CD14-positive monocyte (primary cell): Measurements from ENCODE around the gene TMEM187. TPM values are rescaled to one million over a fixed set of nuclear protein-coding genes. Genes with fewer than 3 reads are reported as not detected.
A peak's percentile ranks its signal among the peaks of the same experiment; 100 is the strongest.

Experiments
- DNase-seq, 3 donors: peaks; one replicate each; pipeline ENCODE4 v3.0.0-alpha.2; 2011 to 2022
- H2AFZ ChIP-seq: 2 replicates; pipeline ENCODE4 v1.6.0; 2012; ENCODE audit warnings: mild to moderate bottlenecking, low read depth, low read length, inconsistent platforms; ENCODE audit not compliant: insufficient read depth, poor library complexity, severe bottlenecking
- H3K27ac ChIP-seq, 2 donors: 1 replicate in 1 of 2; 2 replicates in 1 of 2; pipeline ENCODE4 v1.5.1; 2012 to 2013; ENCODE audit warnings: low read length in 2 of 2, control low read depth in 1 of 2, inconsistent platforms in 1 of 2, low read depth in 1 of 2, mild to moderate bottlenecking in 1 of 2
- H3K27me3 ChIP-seq, 2 donors: one replicate each; pipeline versions ENCODE4 v1.6.0 to v1.6.1; 2011 to 2013; ENCODE audit warnings: low read length in 2 of 2; ENCODE audit not compliant: control insufficient read depth in 2 of 2, insufficient read depth in 2 of 2
- H3K36me3 ChIP-seq, 2 donors: replicated peaks in 1 of 2; 1 replicate in 1 of 2; 2 replicates in 1 of 2; pipeline versions ENCODE4 v1.5.1 to v1.6.1; 2012 to 2013; ENCODE audit warnings: low read length in 2 of 2, control low read depth in 1 of 2, inconsistent platforms in 1 of 2, mild to moderate bottlenecking in 1 of 2; ENCODE audit not compliant: insufficient read depth in 2 of 2, control insufficient read depth in 1 of 2
- H3K4me1 ChIP-seq, 2 donors: 1 replicate in 1 of 2; 2 replicates in 1 of 2; pipeline versions ENCODE4 v1.5.1 to v1.6.1; 2012 to 2013; ENCODE audit warnings: low read length in 2 of 2, control low read depth in 1 of 2, inconsistent platforms in 1 of 2, mild to moderate bottlenecking in 1 of 2, moderate library complexity in 1 of 2; ENCODE audit not compliant: insufficient read depth in 2 of 2, control insufficient read depth in 1 of 2
- H3K4me2 ChIP-seq: replicated peaks from 2 replicates; pipeline ENCODE3; 2012; ENCODE audit warnings: low read length, moderate library complexity, mild to moderate bottlenecking; ENCODE audit not compliant: poor library complexity, severe bottlenecking; ENCODE audit errors: extremely low read depth
- H3K4me3 ChIP-seq, 3 experiments: fragments of 200-600 bp in 1 of 3; sonication (generic) in 1 of 3; replicated peaks in 1 of 3; 1 replicate in 2 of 3; 2 replicates in 1 of 3; pipeline ENCODE4 v1.5.1; 2011 to 2013; ENCODE audit warnings: low read length in 3 of 3, mild to moderate bottlenecking in 3 of 3, control low read depth in 2 of 3, low read depth in 2 of 3, inconsistent platforms in 1 of 3, moderate library complexity in 1 of 3
- H3K79me2 ChIP-seq: 2 replicates; pipeline ENCODE4 v1.6.0; 2012; ENCODE audit warnings: mild to moderate bottlenecking, control low read depth, inconsistent platforms, low read length, moderate library complexity; ENCODE audit not compliant: insufficient read depth
- H3K9ac ChIP-seq: 2 replicates; pipeline ENCODE4 v1.6.0; 2017; ENCODE audit warnings: low read length, mild to moderate bottlenecking; ENCODE audit not compliant: insufficient read depth, poor library complexity, severe bottlenecking
- H3K9me3 ChIP-seq, 2 donors: replicated peaks in 1 of 2; 1 replicate in 1 of 2; 2 replicates in 1 of 2; pipeline versions ENCODE4 v1.5.1 to v1.6.1; 2012 to 2013; ENCODE audit warnings: low read length in 2 of 2, control low read depth in 1 of 2; ENCODE audit not compliant: control insufficient read depth in 1 of 2, insufficient read depth in 1 of 2
- H4K20me1 ChIP-seq: 2 replicates; pipeline ENCODE4 v1.6.0; 2012; ENCODE audit warnings: mild to moderate bottlenecking, low read length, control low read depth, moderate library complexity; ENCODE audit not compliant: insufficient read depth
- H3K27ac Mint-ChIP-seq, 7 donors: one replicate each; pipeline ENCODE4 v1.8.0; 2020; ENCODE audit warnings: mild to moderate bottlenecking in 7 of 7, mixed read lengths in 7 of 7, moderate library complexity in 6 of 7, inconsistent platforms in 2 of 7
- H3K27me3 Mint-ChIP-seq, 3 donors: one replicate each; pipeline ENCODE4 v1.8.0; 2021 to 2022; ENCODE audit warnings: low read depth in 3 of 3, mild to moderate bottlenecking in 3 of 3, mixed read lengths in 3 of 3, moderate library complexity in 3 of 3, inconsistent platforms in 1 of 3
- H3K36me3 Mint-ChIP-seq, 2 donors: one replicate each; pipeline ENCODE4 v1.8.0; 2020; ENCODE audit warnings: mixed read lengths in 2 of 2, inconsistent platforms in 1 of 2, mild to moderate bottlenecking in 1 of 2
- H3K4me1 Mint-ChIP-seq: one replicate; pipeline ENCODE4 v1.8.0; 2020; ENCODE audit warnings: mild to moderate bottlenecking, mixed read lengths
- H3K4me3 Mint-ChIP-seq, 2 donors: one replicate each; pipeline ENCODE4 v1.8.0; 2020; ENCODE audit warnings: mild to moderate bottlenecking in 2 of 2, mixed read lengths in 2 of 2, moderate library complexity in 1 of 2
- H3K9me3 Mint-ChIP-seq, 7 donors: one replicate each; pipeline ENCODE4 v1.8.0; 2020 to 2022; ENCODE audit warnings: mixed read lengths in 7 of 7, mild to moderate bottlenecking in 6 of 7, moderate library complexity in 6 of 7, inconsistent platforms in 2 of 7
- WGBS: methylation state at CpG from one replicate; pipeline ENCODE4 v1.1.5; 2013; ENCODE audit warnings: missing lambda C conversion rate; ENCODE audit not compliant: insufficient coverage; 5-methylcytosine and 5-hydroxymethylcytosine counted together
- intact Hi-C, 2 donors: fragments of 100-400 bp; cut with micrococcal nuclease; formaldehyde crosslinking; loops; one replicate each; pipeline versions ENCODE4 v1.15.0 to v1.15.1; 2023
- polyA plus RNA-seq, 3 donors: library from polyadenylated mRNA; depleted of rRNA in 1 of 3; unstranded in 2 of 3; stranded (reverse) in 1 of 3; fragments of 300-500 nt in 2 of 3; fragments of >200 nt in 1 of 3; fragmentation: Illumina TruSeq in 2 of 3; gene quantifications; 1 replicate in 2 of 3; 2 replicates in 1 of 3; pipeline ENCODE4 v1.2.3, GENCODE V29; 2012 to 2021
- TF ChIP-seq, protein P1 (sequence below): fragments of 200-600 bp; IDR thresholded peaks from one replicate; pipeline ENCODE4 v1.8.0; 2022; ENCODE audit warnings: antibody characterized with exemption, mild to moderate bottlenecking

Gene TMEM187
- polyA plus RNA-seq, 3 donors: 2.8 to 10.3 (median 4.9) TPM

DNA sequence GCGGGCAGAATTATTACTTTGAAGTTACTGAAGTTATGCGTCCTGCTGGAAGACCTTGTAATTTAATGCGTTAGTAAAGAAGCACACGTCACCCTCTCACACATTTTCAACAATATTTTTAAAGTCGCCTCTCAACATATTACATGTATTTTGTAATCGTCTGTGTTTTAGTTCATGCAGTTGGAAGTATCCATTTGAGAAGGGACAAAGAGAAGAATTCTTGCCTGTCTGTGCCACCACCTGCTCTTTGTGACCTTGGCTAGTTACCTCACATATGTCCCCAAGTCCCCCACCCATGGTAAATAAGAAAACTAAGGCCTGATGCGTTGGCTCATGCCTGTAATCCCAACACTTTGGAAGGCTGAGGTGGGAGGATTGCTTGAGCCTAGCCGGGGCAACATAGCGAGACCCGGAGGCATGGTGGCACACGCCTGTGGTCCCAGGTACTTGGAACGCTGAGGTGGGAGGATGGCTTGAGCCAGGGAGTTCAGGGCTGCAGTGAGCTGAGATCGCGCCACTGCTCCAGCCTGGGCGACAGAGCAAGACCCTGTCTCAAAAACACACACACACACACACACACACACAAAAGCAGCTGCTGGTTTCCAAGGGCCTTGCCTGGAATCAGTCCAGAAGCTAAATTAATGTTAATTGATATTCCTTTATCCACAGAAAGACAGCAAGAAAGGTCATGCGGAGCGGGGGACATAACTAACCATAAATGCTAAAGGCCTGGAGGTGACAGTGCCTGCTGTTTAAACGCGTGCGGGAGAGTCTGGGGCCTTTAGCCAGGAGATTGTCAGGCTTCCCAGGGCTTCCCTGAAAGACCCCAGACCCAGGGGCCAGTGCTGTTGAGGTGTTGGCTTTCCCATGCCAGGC is 811 bp downstream of the TMEM187 start:
- peak overlapping the region; percentile 82 to 99 (median 93) for H3K27ac Mint-ChIP-seq
- TF ChIP-seq, protein P1, sequence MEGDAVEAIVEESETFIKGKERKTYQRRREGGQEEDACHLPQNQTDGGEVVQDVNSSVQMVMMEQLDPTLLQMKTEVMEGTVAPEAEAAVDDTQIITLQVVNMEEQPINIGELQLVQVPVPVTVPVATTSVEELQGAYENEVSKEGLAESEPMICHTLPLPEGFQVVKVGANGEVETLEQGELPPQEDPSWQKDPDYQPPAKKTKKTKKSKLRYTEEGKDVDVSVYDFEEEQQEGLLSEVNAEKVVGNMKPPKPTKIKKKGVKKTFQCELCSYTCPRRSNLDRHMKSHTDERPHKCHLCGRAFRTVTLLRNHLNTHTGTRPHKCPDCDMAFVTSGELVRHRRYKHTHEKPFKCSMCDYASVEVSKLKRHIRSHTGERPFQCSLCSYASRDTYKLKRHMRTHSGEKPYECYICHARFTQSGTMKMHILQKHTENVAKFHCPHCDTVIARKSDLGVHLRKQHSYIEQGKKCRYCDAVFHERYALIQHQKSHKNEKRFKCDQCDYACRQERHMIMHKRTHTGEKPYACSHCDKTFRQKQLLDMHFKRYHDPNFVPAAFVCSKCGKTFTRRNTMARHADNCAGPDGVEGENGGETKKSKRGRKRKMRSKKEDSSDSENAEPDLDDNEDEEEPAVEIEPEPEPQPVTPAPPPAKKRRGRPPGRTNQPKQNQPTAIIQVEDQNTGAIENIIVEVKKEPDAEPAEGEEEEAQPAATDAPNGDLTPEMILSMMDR: no peak
- Histone ChIP-seq H3K27me3 (no peaks in the 10 kb centered on the region), H3K4me1 (peaks cover 39 to 44% of the 10 kb centered on the region in 2 donors), H3K79me2 (peaks cover 64% of the 10 kb centered on the region), H2AFZ (peak overlapping the region; percentile 18), H3K36me3 (no peaks in the 10 kb centered on the region), H3K9ac (peak overlapping the region; percentile 97), H4K20me1 (peaks cover 36% of the 10 kb centered on the region), H3K27ac (peak overlapping the region; percentile 99 to 100), H3K4me2 (peak overlapping the region; percentile 87), H3K9me3 (no peaks in the 10 kb centered on the region), H3K4me3 (peak overlapping the region; percentile 46 to 71 (median 50))
- no CpG with 5 or more reads among the region's 20 CpGs for WGBS
- intact Hi-C loops: loop anchor here (5.0 kb wide), 2 partner anchors 34 to 39 kb away; no protein-coding TSS in a partner anchor
- peaks cover 34% of the 10 kb centered on the region for H3K4me1 Mint-ChIP-seq
- H3K27me3 Mint-ChIP-seq: peaks cover 0 to 35% (median 0%) of the 10 kb centered on the region in 3 donors
- peaks cover 0 to 2% of the 10 kb centered on the region in 2 donors for H3K36me3 Mint-ChIP-seq
- H3K4me3 Mint-ChIP-seq: peak overlapping the region; percentile 75 to 86
- peaks cover 0 to 18% (median 8%) of the 10 kb centered on the region in 7 donors for H3K9me3 Mint-ChIP-seq
- no peak for DNase-seq

DNA sequence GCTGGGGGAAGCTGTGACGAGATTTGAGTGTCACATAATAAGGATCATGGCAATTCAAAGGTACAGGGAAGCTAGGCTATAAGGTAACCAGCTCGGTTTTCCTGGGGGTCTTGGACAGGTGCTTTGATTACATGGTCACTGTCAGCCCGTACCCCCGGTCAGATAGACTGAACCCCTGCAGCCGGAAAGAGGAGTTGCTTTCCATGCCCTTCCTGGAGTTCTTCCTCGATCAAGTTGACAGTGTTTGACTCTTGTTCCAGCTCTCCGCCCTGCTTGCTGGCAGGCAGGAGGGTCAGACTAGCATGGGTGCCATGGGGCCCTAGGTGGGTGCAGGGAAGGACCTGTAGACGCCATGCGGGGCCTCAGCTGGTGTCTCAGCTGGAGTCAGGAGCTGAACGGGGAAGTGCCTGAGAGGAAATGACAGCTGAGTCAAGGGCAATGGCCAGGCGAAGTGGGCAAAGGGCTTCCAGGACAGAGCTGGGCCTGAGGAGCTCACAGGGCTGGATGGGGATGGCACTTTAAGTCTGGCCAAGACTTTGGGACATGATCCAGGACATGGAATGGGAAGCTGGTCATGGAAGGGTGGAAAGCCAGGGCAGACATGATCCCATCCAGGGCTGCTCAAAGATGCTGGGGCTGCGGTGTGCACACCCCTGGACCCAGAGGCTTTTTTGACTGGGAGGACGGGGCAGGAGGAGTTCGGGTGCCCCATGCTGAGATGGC is 1.6 kb downstream of the TMEM187 start:
- TF ChIP-seq, protein P1: no peak
- Mint-ChIP-seq H3K27ac (peak overlapping the region; percentile 82 to 99 (median 93)), H3K4me1 (peaks cover 30% of the 10 kb centered on the region), H3K27me3 (peaks cover 0 to 38% (median 0%) of the 10 kb centered on the region in 3 donors), H3K9me3 (peaks cover 0 to 18% (median 8%) of the 10 kb centered on the region in 7 donors), H3K4me3 (peak overlapping the region; percentile 32 to 84), H3K36me3 (peaks cover 0 to 2% of the 10 kb centered on the region in 2 donors)
- Histone ChIP-seq H3K36me3 (no peaks in the 10 kb centered on the region), H3K9me3 (no peaks in the 10 kb centered on the region), H4K20me1 (peaks cover 28% of the 10 kb centered on the region), H2AFZ (peak overlapping the region; percentile 19), H3K4me2 (peak overlapping the region; percentile 87), H3K9ac (peak overlapping the region; percentile 10), H3K4me3 (peak overlapping the region in 1 of 3 experiments; percentile 71), H3K27ac (peak overlapping the region; percentile 99 to 100), H3K27me3 (no peaks in the 10 kb centered on the region), H3K4me1 (peaks cover 31 to 36% of the 10 kb centered on the region in 2 donors), H3K79me2 (peaks cover 56% of the 10 kb centered on the region)
- 43% methylated on average over 8 of the region's 14 CpGs for WGBS
- intact Hi-C loops: loop anchor here (5.0 kb wide), 2 partner anchors 33 to 38 kb away; no protein-coding TSS in a partner anchor
- DNase-seq: peak; percentile 54 to 72 (median 64)
